Thymus (tissue), 11 donors: Measurements from ENCODE around the gene PTH1R. TPM values are rescaled to one million over a fixed set of nuclear protein-coding genes. Genes with fewer than 3 reads are reported as not detected.

Source experiments
- DNase-seq, 9 donors: peaks; one replicate each; pipeline ENCODE4 v3.0.0-alpha.2; 2013; ENCODE audit warnings: low spot score in 9 of 9, low read depth in 6 of 9, missing footprints in 1 of 9
- H3K27ac ChIP-seq, 2 donors: one replicate each; pipeline ENCODE4 v1.5.1; 2013; ENCODE audit warnings: control low read depth in 1 of 2, low read depth in 1 of 2, low read length in 1 of 2, mild to moderate bottlenecking in 1 of 2, moderate library complexity in 1 of 2
- H3K27me3 ChIP-seq, 2 donors: one replicate each; pipeline ENCODE4 v1.5.1; 2013; ENCODE audit warnings: low read length in 1 of 2; ENCODE audit not compliant: control insufficient read depth in 2 of 2, insufficient read depth in 1 of 2
- H3K36me3 ChIP-seq, 2 donors: one replicate each; pipeline ENCODE4 v1.5.1; 2013; ENCODE audit warnings: low read length in 1 of 2, mild to moderate bottlenecking in 1 of 2, moderate library complexity in 1 of 2; ENCODE audit not compliant: control insufficient read depth in 2 of 2, insufficient read depth in 2 of 2
- H3K4me1 ChIP-seq, 2 donors: one replicate each; pipeline ENCODE4 v1.5.1; 2013; ENCODE audit warnings: low read length in 2 of 2; ENCODE audit not compliant: control insufficient read depth in 2 of 2, insufficient read depth in 2 of 2
- H3K4me3 ChIP-seq, 2 donors: one replicate each; pipeline ENCODE4 v1.5.1; 2013; ENCODE audit warnings: low read length in 2 of 2, control low read depth in 1 of 2, mild to moderate bottlenecking in 1 of 2
- H3K9me3 ChIP-seq, 2 donors: one replicate each; pipeline ENCODE4 v1.5.1; 2013; ENCODE audit warnings: low read length in 1 of 2, mild to moderate bottlenecking in 1 of 2; ENCODE audit not compliant: control insufficient read depth in 2 of 2, insufficient read depth in 1 of 2
- WGBS: extraction: QIAGEN DNeasy Blood & Tissue Kit; methylation state at CpG from one replicate; pipeline ENCODE4 v1.1.7; 2013; 5-methylcytosine and 5-hydroxymethylcytosine counted together
- polyA plus RNA-seq: library from polyadenylated mRNA; stranded (reverse); fragments of 200-250 nt; gene quantifications from one replicate; pipeline ENCODE4 v1.2.3, GENCODE V29; 2013
- total RNA-seq: library from RNA; stranded (reverse); fragments of 120-200 nt; gene quantifications from one replicate; pipeline ENCODE4 v1.2.4, GENCODE V29; 2013
- donor health status: healthy.

The PTH1R gene
- total and polyA plus RNA-seq, 2 donors: 0.80 to 6.9 TPM

GRCh38 chr3:46860810-46861604, 16.5 kb upstream of the PTH1R start:
- no peak for DNase-seq
- Histone ChIP-seq H3K9me3 (no peaks in the 10 kb centered on the region), H3K27me3 (peaks cover 0 to 27% of the 10 kb centered on the region in 2 donors), H3K27ac (no peak overlapping the region), H3K36me3 (no peaks in the 10 kb centered on the region), H3K4me1 (no peaks in the 10 kb centered on the region), H3K4me3 (no peak overlapping the region)
- 95% methylated on average over 10 of the region's 10 CpGs for WGBS

GRCh38 chr3:46861605-46862368, 15.7 kb upstream of the PTH1R start:
- DNase-seq: no peak
- Histone ChIP-seq H3K4me3 (no peak overlapping the region), H3K27ac (no peak overlapping the region), H3K27me3 (peaks cover 0 to 24% of the 10 kb centered on the region in 2 donors), H3K36me3 (no peaks in the 10 kb centered on the region), H3K9me3 (no peaks in the 10 kb centered on the region), H3K4me1 (no peaks in the 10 kb centered on the region)
- 90% methylated on average over 12 of the region's 12 CpGs for WGBS

GRCh38 chr3:46862369-46863025, 15.0 kb upstream of the PTH1R start:
- DNase-seq: no peak
- Histone ChIP-seq H3K27ac (no peak overlapping the region), H3K4me3 (no peak overlapping the region), H3K27me3 (peaks cover 0 to 18% of the 10 kb centered on the region in 2 donors), H3K36me3 (no peaks in the 10 kb centered on the region), H3K4me1 (no peaks in the 10 kb centered on the region), H3K9me3 (no peaks in the 10 kb centered on the region)
- 95% methylated on average over 7 of the region's 7 CpGs for WGBS

GRCh38 chr3:46863261-46863782, 14.2 kb upstream of the PTH1R start, which contains the start of gene MYL3:
Gene MYL3, minus strand, starts transcription at chr3:46863444. Its CDS starts 54 bp downstream, at chr3:46863390.
- peaks cover 0 to 11% of the 10 kb centered on the region in 2 donors for H3K27me3 ChIP-seq
- DNase-seq: no peak
- H3K4me1 ChIP-seq: no peaks in the 10 kb centered on the region
- H3K9me3 ChIP-seq: peaks cover 0 to 4% of the 10 kb centered on the region in 2 donors
- H3K4me3 ChIP-seq: no peak within 1 kb of the TSS
- H3K27ac ChIP-seq: no peak within 1 kb of the TSS
- H3K36me3 ChIP-seq: no peaks in the 10 kb centered on the region
- 95% methylated on average over 7 of the region's 7 CpGs for WGBS

- Histone ChIP-seq H3K27me3 (peaks cover 0 to 2% of the 10 kb centered on the region in 2 donors), H3K36me3 (no peaks in the 10 kb centered on the region), H3K9me3 (peaks cover 0 to 4% of the 10 kb centered on the region in 2 donors), H3K4me1 (no peaks in the 10 kb centered on the region), H3K27ac (no peak overlapping the region), H3K4me3 (no peak overlapping the region)
- DNase-seq: no peak
- WGBS: 91% methylated on average over 10 of the region's 10 CpGs
Measured at GRCh38 chr3:46864061-46864881, 13.2 kb upstream of the PTH1R start.

- WGBS: 87% methylated on average over 12 of the region's 12 CpGs
- H3K36me3 ChIP-seq: no peaks in the 10 kb centered on the region
- no peak for DNase-seq
- H3K27me3 ChIP-seq: peaks cover 0 to 3% of the 10 kb centered on the region in 2 donors
- no peak overlapping the region for H3K27ac ChIP-seq
- peaks cover 0 to 4% of the 10 kb centered on the region in 2 donors for H3K9me3 ChIP-seq
- no peak overlapping the region for H3K4me3 ChIP-seq
- H3K4me1 ChIP-seq: no peaks in the 10 kb centered on the region
Measured at GRCh38 chr3:46865031-46865507, 12.5 kb upstream of the PTH1R start.

- Histone ChIP-seq H3K36me3 (no peaks in the 10 kb centered on the region), H3K27ac (no peak overlapping the region), H3K4me3 (no peak overlapping the region), H3K27me3 (peaks cover 0 to 7% of the 10 kb centered on the region in 2 donors), H3K4me1 (no peaks in the 10 kb centered on the region), H3K9me3 (peaks cover 0 to 4% of the 10 kb centered on the region in 2 donors)
- no peak for DNase-seq
- 80% methylated on average over 2 of the region's 2 CpGs for WGBS
Measured at GRCh38 chr3:46865546-46865945, 12.0 kb upstream of the PTH1R start.

GRCh38 chr3:46866032-46866595, 11.4 kb upstream of the PTH1R start:
- no peak overlapping the region for H3K4me3 ChIP-seq
- H3K36me3 ChIP-seq: no peaks in the 10 kb centered on the region
- no peak for DNase-seq
- peaks cover 0 to 10% of the 10 kb centered on the region in 2 donors for H3K27me3 ChIP-seq
- 89% methylated on average over 11 of the region's 11 CpGs for WGBS
- H3K9me3 ChIP-seq: peaks cover 0 to 4% of the 10 kb centered on the region in 2 donors
- H3K27ac ChIP-seq: no peak overlapping the region
- H3K4me1 ChIP-seq: no peaks in the 10 kb centered on the region
